Fibroblast of lung (primary cell): ENCODE results near the gene TNFRSF19.

Source experiments
- CTCF ChIP-seq, 2 donors: IDR thresholded peaks in 1 of 2; conservative IDR thresholded peaks in 1 of 2; 1 replicate in 1 of 2; 2 replicates in 1 of 2; pipeline ENCODE4 v1.5.1; 2011 to 2012; ENCODE audit warnings: low read length in 2 of 2, control low read depth in 1 of 2, inconsistent platforms in 1 of 2, low read depth in 1 of 2, mild to moderate bottlenecking in 1 of 2
- EZH2 ChIP-seq: IDR thresholded peaks from 2 replicates; pipeline ENCODE4 v1.5.1; 2012; ENCODE audit warnings: low read length, control low read depth, mild to moderate bottlenecking; ENCODE audit errors: missing control alignments

DNA sequence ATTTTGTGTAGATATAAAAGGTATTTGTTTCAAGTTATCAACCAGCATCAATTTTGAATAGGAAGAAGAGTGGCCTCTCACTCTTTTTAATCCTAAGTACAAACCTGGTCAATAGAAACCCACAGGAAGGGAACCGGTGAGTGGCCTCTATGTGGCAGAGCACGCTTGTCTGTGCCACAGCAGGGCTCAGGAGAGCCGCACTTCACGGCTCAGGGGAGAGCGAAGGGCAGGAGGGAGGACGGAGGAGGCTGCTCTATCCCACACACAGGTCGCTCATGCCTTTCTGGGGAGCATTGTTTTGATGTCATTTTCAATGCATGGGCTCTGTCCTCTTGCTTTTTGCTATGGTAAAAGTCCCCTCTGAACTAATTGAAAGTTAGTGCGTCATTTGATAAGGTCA lies 57.2 kb downstream of the TNFRSF19 start:
- TF ChIP-seq CTCF (conservative IDR thresholded peaks at IDR 0.05 in 1 of 2, IDR thresholded peaks at IDR 0.05 in 1 of 2; ENCODE audit: low read depth in 1 of 2, low read length in 2 of 2) (no peak), EZH2 (no peak)
